Right lung (tissue), 5 donors: ENCODE results near the gene PGPEP1. TPM values are rescaled to one million over a fixed set of nuclear protein-coding genes. Genes with fewer than 3 reads are reported as not detected.
"Not testable (repeated sequence)": the region's sequence is repeated elsewhere in the genome, so short reads cannot be mapped to it uniquely, and the experiment has no call there.

Source experiments
- DNase-seq, 2 donors: peaks; one replicate each; pipeline ENCODE4 v3.0.0-alpha.2; 2013
- polyA plus RNA-seq, 5 donors: library from polyadenylated mRNA; unstranded; fragments of 120-200 nt; gene quantifications; one replicate each; pipeline versions ENCODE4 v1.2.1 to v1.2.3, GENCODE V29; 2013; ENCODE audit warnings: inconsistent platforms in 1 of 5, low replicate concordance in 1 of 5; ENCODE audit not compliant: insufficient read length in 5 of 5, insufficient read depth in 1 of 5

Gene PGPEP1
- polyA plus RNA-seq, 5 donors = 13.0 to 25.3 (median 20.2) TPM

GRCh38 chr19:18389726-18390064 lies 49.3 kb downstream of the PGPEP1 start:
- DNase-seq = no peak

- DNase-seq = no peak
Measured at GRCh38 chr19:18390065-18390907, 49.9 kb downstream of the PGPEP1 start.

- no peak for DNase-seq
Measured at GRCh38 chr19:18391509-18392075, 51.2 kb downstream of the PGPEP1 start.

GRCh38 chr19:18392417-18392816 lies 52.0 kb downstream of the PGPEP1 start:
- no peak for DNase-seq

- DNase-seq = no peak
Measured at GRCh38 chr19:18392926-18393325, 52.5 kb downstream of the PGPEP1 start.

GRCh38 chr19:18393836-18394235 lies 53.4 kb downstream of the PGPEP1 start:
- no peak for DNase-seq

- no peak for DNase-seq
Measured at GRCh38 chr19:18396471-18397241, 56.3 kb downstream of the PGPEP1 start.

- DNase-seq = no peak
Measured at GRCh38 chr19:18397242-18398202, 57.1 kb downstream of the PGPEP1 start, which contains the start of gene LRRC25. TSS of gene LRRC25 (minus strand) at chr19:18397622. CDS start at chr19:18396963, 659 bp downstream.

GRCh38 chr19:18399008-18399407 lies 58.6 kb downstream of the PGPEP1 start:
- no peak for DNase-seq

- DNase-seq = no peak
Measured at GRCh38 chr19:18401580-18402112, 61.2 kb downstream of the PGPEP1 start.

GRCh38 chr19:18402455-18403248 lies 62.3 kb downstream of the PGPEP1 start:
- not testable (repeated sequence) for DNase-seq

GRCh38 chr19:18405754-18406153 lies 65.4 kb downstream of the PGPEP1 start:
- DNase-seq = not testable (repeated sequence)

GRCh38 chr19:18406749-18407148 lies 66.4 kb downstream of the PGPEP1 start:
- DNase-seq = no peak

- no peak for DNase-seq
Measured at GRCh38 chr19:18408053-18408476, 67.7 kb downstream of the PGPEP1 start.

- no peak for DNase-seq
Measured at GRCh38 chr19:18412610-18413239, 72.3 kb downstream of the PGPEP1 start.

GRCh38 chr19:18414504-18415177 lies 74.2 kb downstream of the PGPEP1 start:
- DNase-seq = no peak

- peak; percentile 83 to 86 for DNase-seq
Measured at GRCh38 chr19:18415178-18415867, 74.9 kb downstream of the PGPEP1 start.

GRCh38 chr19:18416778-18417249 lies 76.4 kb downstream of the PGPEP1 start:
- peak; percentile 95 for DNase-seq
